ENCODE data around the gene CCSER2.

CCSER2 gene

DNA sequence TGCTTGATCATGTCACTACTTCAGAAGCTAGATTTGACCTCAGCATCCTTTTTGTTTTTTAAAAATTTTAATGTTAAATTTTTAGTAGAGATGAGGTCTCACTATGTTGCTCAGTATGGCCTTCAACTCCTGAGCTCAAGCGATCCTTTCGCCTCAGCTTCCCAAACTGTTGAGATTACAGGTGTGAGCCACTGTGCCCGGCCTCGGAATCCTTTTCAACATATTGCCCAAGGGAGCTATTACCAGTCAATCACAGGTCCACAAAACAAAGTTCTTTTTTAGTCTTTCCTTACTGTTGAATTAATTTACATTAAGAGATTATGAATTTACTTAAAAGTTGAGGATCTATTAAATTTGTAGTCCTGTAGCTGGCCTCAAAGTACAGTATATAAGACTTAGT, 37.7 kb downstream of the CCSER2 start:
- no peak overlapping the region for H3K4me3 ChIP-seq (replicated peaks; ENCODE audit: low read depth, low read length)
- TF ChIP-seq, protein P1, sequence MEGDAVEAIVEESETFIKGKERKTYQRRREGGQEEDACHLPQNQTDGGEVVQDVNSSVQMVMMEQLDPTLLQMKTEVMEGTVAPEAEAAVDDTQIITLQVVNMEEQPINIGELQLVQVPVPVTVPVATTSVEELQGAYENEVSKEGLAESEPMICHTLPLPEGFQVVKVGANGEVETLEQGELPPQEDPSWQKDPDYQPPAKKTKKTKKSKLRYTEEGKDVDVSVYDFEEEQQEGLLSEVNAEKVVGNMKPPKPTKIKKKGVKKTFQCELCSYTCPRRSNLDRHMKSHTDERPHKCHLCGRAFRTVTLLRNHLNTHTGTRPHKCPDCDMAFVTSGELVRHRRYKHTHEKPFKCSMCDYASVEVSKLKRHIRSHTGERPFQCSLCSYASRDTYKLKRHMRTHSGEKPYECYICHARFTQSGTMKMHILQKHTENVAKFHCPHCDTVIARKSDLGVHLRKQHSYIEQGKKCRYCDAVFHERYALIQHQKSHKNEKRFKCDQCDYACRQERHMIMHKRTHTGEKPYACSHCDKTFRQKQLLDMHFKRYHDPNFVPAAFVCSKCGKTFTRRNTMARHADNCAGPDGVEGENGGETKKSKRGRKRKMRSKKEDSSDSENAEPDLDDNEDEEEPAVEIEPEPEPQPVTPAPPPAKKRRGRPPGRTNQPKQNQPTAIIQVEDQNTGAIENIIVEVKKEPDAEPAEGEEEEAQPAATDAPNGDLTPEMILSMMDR (IDR thresholded peaks at IDR 0.05; ENCODE audit: low read depth, low read length, missing control alignments): no peak
- no peak for DNase-seq (ENCODE audit: extremely low read depth, low read depth)

DNA sequence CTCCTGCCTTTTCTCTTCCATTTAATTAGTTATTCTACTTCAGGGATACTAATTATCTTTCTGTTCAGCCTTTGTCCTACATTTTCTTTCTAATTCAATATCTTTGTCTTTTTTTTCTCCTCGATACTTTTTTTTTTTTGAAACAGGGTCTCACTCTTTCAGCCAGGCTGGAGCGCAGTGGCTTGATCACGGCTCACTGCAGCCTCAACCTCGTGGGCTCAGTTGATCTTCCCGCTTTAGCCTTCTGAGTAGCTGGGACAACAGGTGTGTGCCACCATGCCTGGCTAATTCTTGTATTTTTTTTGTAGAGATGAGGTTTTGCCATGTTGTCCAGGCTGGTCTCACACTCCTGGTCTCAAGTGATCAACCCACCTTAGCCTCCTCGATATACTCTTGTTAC, 38.9 kb downstream of the CCSER2 start:
- TF ChIP-seq, protein P1 (IDR thresholded peaks at IDR 0.05; ENCODE audit: low read depth, low read length, missing control alignments): no peak
- DNase-seq (ENCODE audit: extremely low read depth, low read depth): no peak
- H3K4me3 ChIP-seq (replicated peaks; ENCODE audit: low read depth, low read length): no peak overlapping the region

DNA sequence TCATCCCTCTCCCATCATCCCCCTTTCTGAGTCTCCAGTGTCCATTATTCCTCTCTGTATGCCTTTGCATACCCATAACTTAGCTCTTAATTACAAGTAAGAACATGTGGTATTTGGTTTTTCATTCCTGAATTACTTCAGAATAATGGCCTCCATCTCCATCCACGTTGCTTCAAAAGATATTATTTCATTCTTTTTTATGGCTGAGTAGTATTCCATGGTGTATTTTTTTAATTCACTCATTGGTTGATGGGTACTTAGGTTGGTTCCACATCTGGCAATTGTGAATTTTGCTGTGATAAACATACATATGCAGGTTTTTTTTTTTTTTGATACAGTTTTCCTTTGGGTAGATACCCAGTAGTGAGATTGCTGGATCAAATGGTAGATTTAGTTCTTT, 40.4 kb downstream of the CCSER2 start:
- H3K4me3 ChIP-seq (replicated peaks; ENCODE audit: low read depth, low read length): no peak overlapping the region
- TF ChIP-seq, protein P1 (IDR thresholded peaks at IDR 0.05; ENCODE audit: low read depth, low read length, missing control alignments): no peak
- DNase-seq (ENCODE audit: extremely low read depth, low read depth): no peak

DNA sequence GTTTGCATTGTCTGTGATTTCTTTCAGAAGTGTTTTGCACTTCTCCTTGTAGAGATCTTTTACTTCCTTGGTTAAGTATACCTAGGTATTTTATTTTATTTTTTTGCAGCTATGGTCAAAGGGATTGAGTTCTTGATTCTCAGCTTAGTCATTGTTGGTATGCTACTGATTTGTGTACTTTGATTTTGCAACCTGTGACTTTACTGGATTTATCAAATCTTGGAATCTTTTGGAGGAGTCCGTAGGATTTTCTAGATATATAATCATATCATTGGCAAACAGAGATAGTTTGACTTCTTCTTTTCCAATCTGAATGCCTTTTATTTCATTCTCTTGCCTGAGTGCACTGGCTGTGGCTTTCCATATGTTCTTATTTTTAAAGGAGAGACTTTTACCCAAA, 41.9 kb downstream of the CCSER2 start:
- TF ChIP-seq, protein P1 (IDR thresholded peaks at IDR 0.05; ENCODE audit: low read depth, low read length, missing control alignments): no peak
- no peak for DNase-seq (ENCODE audit: extremely low read depth, low read depth)
- no peak overlapping the region for H3K4me3 ChIP-seq (replicated peaks; ENCODE audit: low read depth, low read length)

DNA sequence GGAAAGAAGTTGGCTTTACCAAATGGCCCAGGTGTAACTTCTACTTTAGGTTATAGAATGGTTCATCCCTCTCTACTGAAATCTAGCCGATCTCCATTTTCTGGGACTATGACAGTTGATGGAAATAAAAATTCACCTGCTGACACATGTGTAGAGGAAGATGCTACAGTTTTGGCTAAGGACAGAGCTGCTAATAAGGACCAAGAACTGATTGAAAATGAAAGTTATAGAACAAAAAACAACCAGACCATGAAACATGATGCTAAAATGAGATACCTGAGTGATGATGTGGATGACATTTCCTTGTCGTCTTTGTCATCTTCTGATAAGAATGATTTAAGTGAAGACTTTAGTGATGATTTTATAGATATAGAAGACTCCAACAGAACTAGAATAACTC, 43.6 kb downstream of the CCSER2 start:
- TF ChIP-seq, protein P1 (IDR thresholded peaks at IDR 0.05; ENCODE audit: low read depth, low read length, missing control alignments): no peak
- H3K4me3 ChIP-seq (replicated peaks; ENCODE audit: low read depth, low read length): no peak overlapping the region
- no peak for DNase-seq (ENCODE audit: extremely low read depth, low read depth)

DNA sequence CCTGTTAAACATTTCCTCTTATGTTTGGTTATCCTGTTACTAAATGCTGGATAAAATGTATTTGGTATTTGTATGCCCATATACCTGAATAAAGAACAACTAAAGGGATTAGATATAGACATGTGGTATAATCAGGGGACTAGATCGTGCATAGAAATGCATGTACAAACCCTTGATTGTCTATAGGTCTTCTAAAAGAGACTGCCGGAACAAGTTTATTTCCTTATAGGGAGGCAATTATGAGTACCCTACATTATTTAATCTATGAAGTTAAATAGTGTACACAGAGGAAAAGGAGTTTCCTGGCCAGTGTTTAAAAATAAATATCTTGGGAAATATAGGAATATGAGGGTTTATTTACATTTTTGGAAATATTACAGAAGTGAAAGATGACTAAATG, 44.6 kb downstream of the CCSER2 start:
- no peak overlapping the region for H3K4me3 ChIP-seq (replicated peaks; ENCODE audit: low read depth, low read length)
- DNase-seq (ENCODE audit: extremely low read depth, low read depth): no peak
- TF ChIP-seq, protein P1 (IDR thresholded peaks at IDR 0.05; ENCODE audit: low read depth, low read length, missing control alignments): no peak

DNA sequence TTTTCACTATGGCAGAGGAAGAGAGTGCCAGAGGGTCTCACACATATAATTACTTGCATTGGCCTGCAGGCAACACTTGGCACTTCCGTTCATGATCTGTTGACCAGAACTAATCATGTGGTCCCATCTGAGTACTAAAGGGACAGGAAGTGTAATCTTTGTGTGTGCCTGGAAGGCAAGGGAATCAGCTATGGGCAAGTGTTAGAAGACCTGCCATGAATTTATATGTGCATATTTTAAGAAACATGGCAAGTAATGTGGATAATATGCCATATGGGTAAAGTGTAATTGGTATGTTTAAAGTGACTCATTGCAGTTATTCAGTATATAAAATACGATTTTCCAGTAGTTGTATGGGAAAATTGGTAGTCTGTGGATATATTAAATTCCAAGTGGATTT, 46.1 kb downstream of the CCSER2 start:
- DNase-seq (ENCODE audit: extremely low read depth, low read depth): no peak
- TF ChIP-seq, protein P1 (IDR thresholded peaks at IDR 0.05; ENCODE audit: low read depth, low read length, missing control alignments): no peak
- no peak overlapping the region for H3K4me3 ChIP-seq (replicated peaks; ENCODE audit: low read depth, low read length)

All from HFF-Myc (cell line).